Fibroblast of mammary gland (primary cell): ENCODE measurements around the gene WDR45.
"Not testable (repeated sequence)": the region's sequence is repeated elsewhere in the genome, so short reads cannot be mapped to it uniquely, and the experiment has no call there.

ENCODE experiments used
- DNase-seq: peaks from one replicate; pipeline ENCODE4 v3.0.0-alpha.2; 2010; ENCODE audit warnings: low read depth
- H3K4me3 ChIP-seq: 2 replicates; pipeline ENCODE4 v1.5.1; 2011; ENCODE audit warnings: low read depth, mild to moderate bottlenecking, low read length, moderate library complexity; ENCODE audit not compliant: control insufficient read depth
- TF ChIP-seq, protein P1 (sequence below): conservative IDR thresholded peaks from 2 replicates; pipeline ENCODE4 v1.5.1; 2011; ENCODE audit warnings: low read depth, low read length, inconsistent platforms; ENCODE audit not compliant: control insufficient read depth, insufficient read depth

Gene WDR45

DNA sequence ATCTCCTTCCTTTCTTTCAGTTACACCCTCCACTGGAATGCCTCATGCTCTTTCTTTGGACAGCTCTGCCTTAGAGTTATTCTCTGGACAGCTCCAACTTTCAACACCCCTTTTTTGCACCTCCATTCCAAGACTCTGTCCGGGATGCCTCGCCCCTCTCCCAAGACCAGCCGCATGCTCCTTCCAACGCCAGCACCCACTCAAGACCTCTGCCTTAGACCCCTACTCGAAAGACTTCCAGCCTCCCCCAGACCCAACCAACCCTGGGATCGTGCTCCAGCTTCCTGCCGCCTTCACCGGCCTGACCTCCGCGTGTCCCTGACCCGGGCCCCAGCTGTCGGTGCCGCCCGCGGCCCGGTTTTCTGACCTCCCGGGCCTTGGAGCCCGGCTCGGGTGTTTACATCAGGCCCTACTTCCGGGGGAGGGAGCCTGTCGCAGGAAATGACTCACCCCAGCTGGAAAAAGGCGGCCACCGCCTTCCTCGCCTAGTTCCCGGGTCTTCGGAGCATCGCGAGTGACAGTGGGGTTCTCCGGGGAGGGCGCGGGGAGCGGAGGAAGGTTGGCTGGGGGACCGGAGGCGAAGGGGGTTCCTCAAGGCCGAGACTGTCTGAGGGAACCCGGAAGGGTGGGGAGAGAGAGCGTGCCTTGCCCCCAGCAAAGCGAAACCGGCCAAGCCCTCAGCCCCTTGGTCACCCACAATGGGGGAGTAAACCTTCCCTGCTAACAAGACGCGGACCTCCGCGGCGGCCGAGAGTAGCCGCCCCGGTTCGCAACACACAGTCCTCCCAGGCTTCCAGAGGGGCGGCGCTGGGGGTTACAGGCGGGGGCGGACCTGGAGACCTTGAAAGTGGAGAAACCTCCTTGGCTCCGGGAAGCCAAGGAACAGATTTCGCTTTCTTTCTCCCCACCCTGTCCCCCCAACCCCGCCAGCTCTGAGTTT lies at the start of gene WDR45:
Gene WDR45, minus strand, starts transcription at position 399 of the 940 bp plus-strand sequence. CDS start 1,792 bp downstream, outside the sequence.
- peak; percentile 60 for DNase-seq
- H3K4me3 ChIP-seq, result peak within 1 kb of the TSS; percentile 67
- TF ChIP-seq, protein P1, sequence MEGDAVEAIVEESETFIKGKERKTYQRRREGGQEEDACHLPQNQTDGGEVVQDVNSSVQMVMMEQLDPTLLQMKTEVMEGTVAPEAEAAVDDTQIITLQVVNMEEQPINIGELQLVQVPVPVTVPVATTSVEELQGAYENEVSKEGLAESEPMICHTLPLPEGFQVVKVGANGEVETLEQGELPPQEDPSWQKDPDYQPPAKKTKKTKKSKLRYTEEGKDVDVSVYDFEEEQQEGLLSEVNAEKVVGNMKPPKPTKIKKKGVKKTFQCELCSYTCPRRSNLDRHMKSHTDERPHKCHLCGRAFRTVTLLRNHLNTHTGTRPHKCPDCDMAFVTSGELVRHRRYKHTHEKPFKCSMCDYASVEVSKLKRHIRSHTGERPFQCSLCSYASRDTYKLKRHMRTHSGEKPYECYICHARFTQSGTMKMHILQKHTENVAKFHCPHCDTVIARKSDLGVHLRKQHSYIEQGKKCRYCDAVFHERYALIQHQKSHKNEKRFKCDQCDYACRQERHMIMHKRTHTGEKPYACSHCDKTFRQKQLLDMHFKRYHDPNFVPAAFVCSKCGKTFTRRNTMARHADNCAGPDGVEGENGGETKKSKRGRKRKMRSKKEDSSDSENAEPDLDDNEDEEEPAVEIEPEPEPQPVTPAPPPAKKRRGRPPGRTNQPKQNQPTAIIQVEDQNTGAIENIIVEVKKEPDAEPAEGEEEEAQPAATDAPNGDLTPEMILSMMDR, result no peak

DNA sequence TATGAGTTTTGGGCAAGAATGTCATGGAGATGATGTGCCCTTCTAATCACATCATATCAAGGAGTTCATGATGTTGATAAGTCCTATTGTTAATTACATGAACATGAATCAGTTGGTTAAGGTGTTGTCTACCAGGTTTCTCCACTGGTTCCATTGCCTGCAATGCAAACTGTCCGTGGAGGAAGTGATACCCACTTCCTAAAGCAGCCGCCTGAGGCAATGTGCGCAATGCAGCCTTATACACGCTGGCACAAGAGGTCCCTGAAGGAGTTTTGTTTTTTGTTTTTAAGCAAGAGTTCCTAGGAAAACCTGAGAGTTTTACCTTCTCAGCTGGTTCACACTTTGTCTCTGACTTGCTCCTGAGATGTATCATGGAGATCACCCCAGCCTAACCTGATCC lies 49.7 kb upstream of the WDR45 start:
- DNase-seq, result no peak
- H3K4me3 ChIP-seq, result no peak overlapping the region
- TF ChIP-seq, protein P1, result no peak

DNA sequence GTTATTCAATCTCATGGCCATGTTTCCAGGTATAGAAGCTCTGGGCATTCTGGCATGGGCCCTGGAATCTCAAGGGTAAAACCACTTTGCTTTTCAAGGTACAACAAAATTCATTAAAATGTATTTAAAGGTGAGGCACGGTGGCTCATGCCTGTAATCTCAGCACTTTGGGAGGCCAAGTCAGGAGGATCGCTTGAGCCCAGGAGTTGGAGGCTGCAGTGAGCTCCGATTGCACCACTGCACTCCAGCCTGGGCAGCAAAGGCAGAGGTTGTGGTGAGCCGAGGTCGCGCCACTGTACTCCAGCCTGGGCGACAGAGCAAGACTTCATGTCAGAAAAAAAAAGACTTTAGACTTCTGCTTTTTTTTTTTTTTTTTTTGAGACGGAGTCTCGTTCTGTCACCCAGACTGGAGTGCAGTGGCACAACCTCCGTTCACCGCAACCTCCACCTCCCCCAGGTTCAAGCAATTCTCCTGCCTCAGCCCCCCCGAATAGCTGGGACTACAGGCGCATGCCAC lies 48.1 kb upstream of the WDR45 start:
- DNase-seq, H3K4me3 ChIP-seq: not testable (repeated sequence)

DNA sequence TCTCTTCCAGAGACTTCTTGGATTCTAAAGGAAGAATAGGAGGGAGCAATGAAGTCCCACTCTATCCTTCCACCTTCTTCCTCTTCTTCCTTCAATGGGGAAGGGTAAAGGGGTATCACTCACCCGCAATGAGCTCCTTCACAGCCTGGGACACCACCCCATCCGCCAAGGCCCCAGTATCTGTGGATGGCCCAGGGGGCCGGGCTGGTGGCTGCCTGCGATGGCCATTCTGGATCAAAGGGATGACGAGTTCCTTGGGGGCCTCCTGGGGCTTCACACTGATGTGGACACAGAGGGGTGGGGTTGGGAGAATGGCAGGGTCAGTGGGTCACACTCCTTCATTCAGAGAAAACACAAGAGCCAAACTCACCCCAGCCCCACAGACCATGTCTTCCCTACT lies 42.8 kb upstream of the WDR45 start:
- no peak for DNase-seq
- peak overlapping the region; percentile 85 for H3K4me3 ChIP-seq

DNA sequence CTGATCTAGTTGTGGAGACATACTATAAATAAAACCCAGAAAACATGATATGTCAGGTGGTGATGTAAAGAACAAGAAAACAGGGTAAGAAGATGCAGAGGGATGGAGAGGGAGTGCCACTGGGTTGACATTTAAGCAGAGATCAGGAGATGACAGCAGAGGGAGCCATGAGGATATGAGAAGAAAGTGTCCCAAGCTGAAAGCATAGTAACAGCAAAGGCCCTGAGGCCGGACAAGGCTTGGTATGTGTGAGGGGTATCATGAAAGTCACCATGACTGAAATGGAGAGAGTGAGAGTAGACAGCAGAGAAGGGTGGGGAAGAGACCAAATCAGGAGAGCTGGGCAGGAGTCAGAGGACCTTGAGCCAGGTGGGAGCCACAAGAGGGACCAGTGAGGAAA lies 40.4 kb upstream of the WDR45 start:
- no peak overlapping the region for H3K4me3 ChIP-seq
- DNase-seq, result no peak
- TF ChIP-seq, protein P1, result no peak

More for the DNA sequence above, 42.8 kb upstream of the WDR45 start:
- TF ChIP-seq, protein P1, result no peak

DNA sequence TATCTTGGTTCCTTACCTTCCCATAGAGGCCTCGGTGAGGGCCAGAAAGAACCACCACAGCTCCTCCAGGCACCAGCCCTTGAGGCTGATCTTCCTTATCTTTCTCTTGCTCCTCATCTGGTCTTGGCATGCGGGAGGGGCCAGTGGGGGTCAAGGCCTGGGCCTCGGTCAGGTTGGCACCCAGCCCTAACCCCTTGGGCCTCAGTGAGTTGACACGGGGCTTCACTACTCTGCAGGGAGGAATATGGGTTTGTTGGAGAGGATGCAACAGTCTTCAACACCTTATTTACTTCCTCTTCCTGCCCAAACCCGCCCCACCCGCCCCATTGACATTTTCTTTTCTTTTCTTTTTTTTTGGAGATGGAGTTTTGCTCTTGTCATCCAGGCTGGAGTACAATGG lies 37.9 kb upstream of the WDR45 start:
- DNase-seq, result no peak
- TF ChIP-seq, protein P1, result no peak
- H3K4me3 ChIP-seq, result no peak overlapping the region

DNA sequence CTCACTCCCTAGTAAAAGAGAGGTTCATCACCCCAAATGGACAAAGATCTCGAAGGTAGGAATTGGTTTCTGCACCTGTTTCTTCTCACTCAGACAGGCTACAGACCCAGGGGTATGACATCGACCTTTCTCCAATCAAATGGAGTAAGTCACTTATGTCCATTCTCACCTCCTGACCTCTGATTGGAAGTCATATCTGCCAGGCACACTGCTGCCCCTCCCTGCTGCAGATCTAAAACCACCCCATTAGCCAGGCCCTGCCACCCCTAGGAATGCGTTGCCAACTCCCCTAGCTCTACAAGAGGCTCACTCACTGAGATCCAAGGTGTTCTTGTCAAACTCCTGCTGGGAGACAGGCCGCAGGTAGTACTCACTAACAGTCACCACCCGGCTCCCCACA lies 37.0 kb upstream of the WDR45 start:
- no peak for DNase-seq
- TF ChIP-seq, protein P1, result no peak
- H3K4me3 ChIP-seq, result no peak overlapping the region
